PC-3 (cell line): ENCODE results near the gene PPP1R13B. TPM values are rescaled to one million over a fixed set of nuclear protein-coding genes. Genes with fewer than 3 reads are reported as not detected.

Experiments used
- ATAC-seq: fragments of 200-7000 bp; cut with Tn5 transposase; 2 replicates; pipeline ENCODE4 v1.9.1; 2020; ENCODE audit warnings: mild to moderate bottlenecking, moderate library complexity
- BruUV-seq: library from RNA; stranded (reverse); fragments of 400-500 nt; replicated peaks from 2 replicates; lab custom pipeline; 2021; lab: Mats Ljungman, UMichigan
- CTCF ChIA-PET: fragments of 300-600 bp; sonication (Branson Sonifier 250); formaldehyde crosslinking; loops from one replicate; lab custom pipeline; 2022; ENCODE audit warnings: antibody characterized with exemption; lab: Charles Lee
- POLR2A ChIA-PET: fragments of 300-600 bp; sonication (Branson Sonifier 250); formaldehyde crosslinking; loops from one replicate; lab custom pipeline; 2022; ENCODE audit warnings: antibody characterized with exemption; ENCODE audit not compliant: unreplicated experiment; lab: Charles Lee
- DNase-seq: peaks from one replicate; pipeline ENCODE4 v3.0.0-alpha.2; 2015
- H2AFZ ChIP-seq: fragments of 300-600 bp; sonication (generic); 2 replicates; pipeline ENCODE4 v1.6.0; 2016; ENCODE audit warnings: antibody characterized with exemption, low read length
- H3F3A ChIP-seq: fragments of 300-600 bp; sonication (generic); one replicate; pipeline ENCODE4 v1.6.0; 2017; ENCODE audit warnings: antibody characterized with exemption, low read length, control low read depth, mild to moderate bottlenecking; ENCODE audit not compliant: unreplicated experiment
- H3K27ac ChIP-seq: fragments of 300-600 bp; sonication (generic); 2 replicates; pipeline ENCODE4 v1.5.1; 2016; ENCODE audit warnings: mild to moderate bottlenecking, low read length
- H3K27me3 ChIP-seq: fragments of 300-600 bp; sonication (generic); 2 replicates; pipeline ENCODE4 v1.6.1; 2016; ENCODE audit warnings: low read length, mixed read lengths
- H3K36me3 ChIP-seq: fragments of 300-600 bp; sonication (generic); 2 replicates; pipeline ENCODE4 v1.6.1; 2016; ENCODE audit warnings: low read depth, mixed run types, low read length, mixed read lengths
- H3K4me1 ChIP-seq: fragments of 300-600 bp; sonication (generic); 2 replicates; pipeline ENCODE4 v1.5.1; 2016; ENCODE audit warnings: low read length; ENCODE audit not compliant: insufficient read depth
- H3K4me2 ChIP-seq: fragments of 300-600 bp; sonication (generic); 2 replicates; pipeline ENCODE4 v1.6.0; 2016; ENCODE audit warnings: low read length
- H3K4me3 ChIP-seq: fragments of 300-600 bp; sonication (generic); 2 replicates; pipeline ENCODE4 v1.5.1; 2016; ENCODE audit warnings: mild to moderate bottlenecking, low read length, mixed read lengths
- H3K79me2 ChIP-seq: fragments of 300-600 bp; sonication (generic); 2 replicates; pipeline ENCODE4 v1.6.1; 2017; ENCODE audit warnings: low read length, mixed read lengths
- H3K9ac ChIP-seq: fragments of 300-600 bp; sonication (generic); 2 replicates; pipeline ENCODE4 v1.6.0; 2016; ENCODE audit warnings: mild to moderate bottlenecking, low read length
- H3K9me2 ChIP-seq: fragments of 300-600 bp; sonication (generic); replicated peaks from 2 replicates; pipeline ENCODE4 v1.6.1; 2016; ENCODE audit warnings: mixed run types, low read length, mixed read lengths
- H3K9me3 ChIP-seq: fragments of 300-600 bp; sonication (generic); 2 replicates; pipeline ENCODE4 v1.6.1; 2016; ENCODE audit warnings: low read length, mixed read lengths
- H4K20me1 ChIP-seq: fragments of 300-600 bp; sonication (generic); 2 replicates; pipeline ENCODE4 v1.6.1; 2016; ENCODE audit warnings: low read length, mixed read lengths
- EZH2 ChIP-seq: fragments of 300-600 bp; sonication (generic); IDR thresholded peaks from one replicate; pipeline ENCODE4 v1.6.1; 2017; ENCODE audit warnings: antibody characterized with exemption, mild to moderate bottlenecking, low read length; ENCODE audit not compliant: unreplicated experiment
- EZH2phosphoT487 ChIP-seq: fragments of 300-600 bp; sonication (generic); IDR thresholded peaks from 2 replicates; pipeline ENCODE4 v1.6.1; 2018; ENCODE audit warnings: mild to moderate bottlenecking, antibody characterized with exemption, low read length, borderline replicate concordance
- intact Hi-C: fragments of 100-400 bp; cut with micrococcal nuclease; formaldehyde crosslinking; loops from 2 replicates; pipeline ENCODE4 v1.9.0; 2023
- total RNA-seq: library from RNA; depleted of rRNA; stranded (reverse); fragments of >200 nt; gene quantifications from 2 replicates; pipeline ENCODE4 v1.2.3, GENCODE V29; 2014
- TF ChIP-seq, protein P1 (sequence below): fragments of 300-600 bp; sonication (generic); conservative IDR thresholded peaks from 2 replicates; pipeline ENCODE4 v1.5.1; 2017; ENCODE audit warnings: antibody characterized with exemption, low read depth, mild to moderate bottlenecking, low read length

The PPP1R13B gene
- total RNA-seq, 1 experiment from 2014 or later, result 13.0 TPM

- Histone ChIP-seq H3K4me1 (peaks cover 4% of the 10 kb centered on the region; the same call in 1 of the 2 replicates), H3K27me3 (no peaks in the 10 kb centered on the region), H4K20me1 (no peaks in the 10 kb centered on the region), H3K36me3 (peaks cover 7% of the 10 kb centered on the region; the same call in 1 of the 2 replicates), H2AFZ (no peak overlapping the region), H3K9me3 (no peaks in the 10 kb centered on the region), H3F3A (no peaks in the 10 kb centered on the region), H3K79me2 (no peaks in the 10 kb centered on the region), H3K4me3 (no peak overlapping the region), H3K9ac (no peak overlapping the region), H3K27ac (no peak overlapping the region), H3K9me2 (no peaks in the 10 kb centered on the region), H3K4me2 (no peak overlapping the region)
- ATAC-seq (no peak), DNase-seq (no peak)
- POLR2A ChIA-PET, result no interaction called here
- CTCF ChIA-PET, result no interaction called here
- TF ChIP-seq EZH2, result no peak
- TF ChIP-seq, protein P1, sequence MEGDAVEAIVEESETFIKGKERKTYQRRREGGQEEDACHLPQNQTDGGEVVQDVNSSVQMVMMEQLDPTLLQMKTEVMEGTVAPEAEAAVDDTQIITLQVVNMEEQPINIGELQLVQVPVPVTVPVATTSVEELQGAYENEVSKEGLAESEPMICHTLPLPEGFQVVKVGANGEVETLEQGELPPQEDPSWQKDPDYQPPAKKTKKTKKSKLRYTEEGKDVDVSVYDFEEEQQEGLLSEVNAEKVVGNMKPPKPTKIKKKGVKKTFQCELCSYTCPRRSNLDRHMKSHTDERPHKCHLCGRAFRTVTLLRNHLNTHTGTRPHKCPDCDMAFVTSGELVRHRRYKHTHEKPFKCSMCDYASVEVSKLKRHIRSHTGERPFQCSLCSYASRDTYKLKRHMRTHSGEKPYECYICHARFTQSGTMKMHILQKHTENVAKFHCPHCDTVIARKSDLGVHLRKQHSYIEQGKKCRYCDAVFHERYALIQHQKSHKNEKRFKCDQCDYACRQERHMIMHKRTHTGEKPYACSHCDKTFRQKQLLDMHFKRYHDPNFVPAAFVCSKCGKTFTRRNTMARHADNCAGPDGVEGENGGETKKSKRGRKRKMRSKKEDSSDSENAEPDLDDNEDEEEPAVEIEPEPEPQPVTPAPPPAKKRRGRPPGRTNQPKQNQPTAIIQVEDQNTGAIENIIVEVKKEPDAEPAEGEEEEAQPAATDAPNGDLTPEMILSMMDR, result no peak
- no peak for TF ChIP-seq EZH2phosphoT487
- intact Hi-C loops, result no loop called here
- no TSS peak for BruUV-seq
These were observed 84.8 kb downstream of the PPP1R13B start for GRCh38 chr14:103762541-103762940.

GRCh38 chr14:103762036-103762435 is 85.3 kb downstream of the PPP1R13B start:
- no peak overlapping the region for H3K4me3 ChIP-seq
- no peaks in the 10 kb centered on the region for H4K20me1 ChIP-seq
- no peaks in the 10 kb centered on the region for H3K9me3 ChIP-seq
- no peak for TF ChIP-seq EZH2phosphoT487
- TF ChIP-seq EZH2, result no peak
- TF ChIP-seq, protein P1, result no peak
- intact Hi-C loops, result no loop called here
- H3K27me3 ChIP-seq, result no peaks in the 10 kb centered on the region
- ATAC-seq (peak; percentile 49), DNase-seq (no peak)
- H3K9me2 ChIP-seq, result no peaks in the 10 kb centered on the region
- no peaks in the 10 kb centered on the region for H3F3A ChIP-seq
- H3K27ac ChIP-seq, result no peak overlapping the region
- H3K79me2 ChIP-seq, result no peaks in the 10 kb centered on the region
- POLR2A ChIA-PET, result no interaction called here
- H3K36me3 ChIP-seq, result peaks cover 7% of the 10 kb centered on the region; the same call in 1 of the 2 replicates
- H3K4me1 ChIP-seq, result peaks cover 4% of the 10 kb centered on the region; the same call in 1 of the 2 replicates
- BruUV-seq, result no TSS peak
- H3K4me2 ChIP-seq, result no peak overlapping the region
- no peak overlapping the region for H2AFZ ChIP-seq
- no peak overlapping the region for H3K9ac ChIP-seq
- CTCF ChIA-PET, result no interaction called here

DNA sequence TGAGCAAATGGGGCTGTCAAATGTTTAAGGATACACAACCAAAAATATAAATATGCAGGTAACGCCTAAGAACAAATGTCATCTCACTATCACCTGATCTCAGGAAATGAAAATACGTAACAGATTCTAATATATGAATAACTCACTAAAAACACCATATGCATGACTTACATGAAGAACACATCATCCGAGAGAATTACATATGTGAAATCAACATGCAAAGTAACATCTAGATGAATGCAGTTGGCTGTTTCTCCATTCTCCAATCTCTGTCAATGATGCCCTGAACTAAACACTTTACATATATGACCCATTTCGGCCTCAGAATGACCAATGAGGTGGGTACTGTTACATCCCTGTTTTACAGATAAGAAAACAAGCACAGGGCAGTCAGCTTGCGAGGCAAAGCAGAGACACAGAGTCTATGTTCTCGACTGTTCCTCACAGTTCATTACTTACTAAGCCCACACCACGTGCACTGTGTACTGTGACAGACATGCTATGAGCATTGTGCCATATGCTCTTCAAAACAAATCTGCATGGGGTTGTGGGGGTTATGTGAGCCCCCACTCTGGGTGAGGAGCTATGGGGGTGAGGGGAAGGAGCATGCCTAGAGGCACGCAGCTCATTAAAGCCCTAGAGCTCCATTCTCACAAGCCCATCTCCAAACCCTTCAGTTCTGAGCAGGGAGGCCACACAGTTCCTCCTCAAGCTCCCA is 89.2 kb downstream of the PPP1R13B start:
- no peak overlapping the region for H2AFZ ChIP-seq
- intact Hi-C loops, result loop anchor here (10.0 kb wide), 1 partner anchor 47 kb away; no protein-coding TSS in a partner anchor
- no peak overlapping the region for H3K4me2 ChIP-seq
- TF ChIP-seq, protein P1, result no peak
- TF ChIP-seq EZH2phosphoT487, result no peak
- TF ChIP-seq EZH2, result no peak
- H3K4me3 ChIP-seq, result no peak overlapping the region
- H3K27me3 ChIP-seq, result no peaks in the 10 kb centered on the region
- DNase-seq (no peak), ATAC-seq (no peak)
- H4K20me1 ChIP-seq, result no peaks in the 10 kb centered on the region
- no TSS peak for BruUV-seq
- H3K4me1 ChIP-seq, result peaks cover 22% of the 10 kb centered on the region
- no peak overlapping the region for H3K27ac ChIP-seq
- POLR2A ChIA-PET, result interaction anchor here (0.6 kb wide), 1 partner anchor 123 kb away, joined by 3 read pairs; no protein-coding TSS in a partner anchor
- CTCF ChIA-PET, result no interaction called here
- H3F3A ChIP-seq, result no peaks in the 10 kb centered on the region
- no peaks in the 10 kb centered on the region for H3K9me2 ChIP-seq
- H3K9ac ChIP-seq, result no peak overlapping the region
- no peaks in the 10 kb centered on the region for H3K36me3 ChIP-seq
- no peaks in the 10 kb centered on the region for H3K79me2 ChIP-seq
- no peaks in the 10 kb centered on the region for H3K9me3 ChIP-seq
